ENCODE data around the gene ADK. TPM values are rescaled to one million over a fixed set of nuclear protein-coding genes. Genes with fewer than 3 reads are reported as not detected.
A peak's percentile ranks its signal among the peaks of the same experiment; 100 is the strongest.

Gene ADK
- total and polyA plus RNA-seq, 2 donors (not counting 1 experiment from before 2014, with no cell fraction given): 25.3 to 47.8 TPM

DNA sequence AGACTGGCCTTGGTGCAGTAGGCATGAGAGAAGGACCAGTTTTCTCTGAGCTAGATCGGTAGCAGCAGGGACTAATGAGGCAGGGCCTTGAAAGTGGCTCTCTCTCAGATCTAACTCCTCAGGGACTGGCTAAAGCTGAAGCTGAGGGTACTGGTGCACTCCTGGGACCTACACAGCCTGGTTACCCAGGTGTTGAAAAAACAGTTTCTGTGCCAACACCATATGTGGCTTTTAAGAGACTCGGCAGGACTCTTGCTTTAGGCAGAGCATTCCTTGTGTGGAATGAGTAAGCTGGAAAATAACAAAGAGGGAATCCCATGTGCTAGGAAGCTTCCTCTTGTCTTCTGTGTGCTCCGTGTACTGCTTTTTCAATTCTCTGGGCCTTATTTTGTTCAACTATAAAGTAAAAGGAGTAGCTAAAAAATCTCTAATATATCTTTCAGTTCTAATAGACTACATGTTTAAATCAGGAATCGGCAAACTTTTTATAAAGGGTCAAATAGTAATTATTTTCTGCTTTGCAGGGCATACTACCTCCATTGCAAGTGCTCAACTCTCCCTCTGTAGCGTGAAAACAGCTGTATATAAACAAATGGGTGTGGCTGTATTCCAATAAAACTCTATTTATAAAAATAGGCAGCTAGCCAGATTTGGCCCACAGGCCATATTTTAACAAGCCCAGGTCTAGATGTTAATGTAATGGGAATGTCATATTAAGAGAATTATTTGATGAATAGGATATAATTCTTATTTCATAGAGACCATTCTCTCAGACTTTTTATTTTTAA is 489.3 kb downstream of the ADK start:
- H3K36me3 ChIP-seq (ENCODE audit: control insufficient read depth, insufficient read depth, low read length): no peaks in the 10 kb centered on the region
- H2AFZ ChIP-seq (ENCODE audit: low read length): no peak overlapping the region
- no peak overlapping the region for H3K4me3 ChIP-seq (replicated peaks in 1 of 4; ENCODE audit: control extremely low read depth in 1 of 4, insufficient read depth in 1 of 4, low read depth in 3 of 4, low read length in 4 of 4)
- TF ChIP-seq EZH2 (IDR thresholded peaks at IDR 0.05; ENCODE audit: low read length, missing control alignments) (no peak), CTCF (conservative IDR thresholded peaks at IDR 0.05 in 1 of 2, IDR thresholded peaks at IDR 0.05 in 1 of 2; ENCODE audit: low read depth in 1 of 2, low read length in 2 of 2) (no peak)
- H3K4me1 ChIP-seq (ENCODE audit: control insufficient read depth, extremely low read depth, insufficient read depth, low read length): no peaks in the 10 kb centered on the region
- no peak overlapping the region for H3K9ac ChIP-seq (ENCODE audit: insufficient read depth, low read length)
- no peak overlapping the region for H3K27ac ChIP-seq (ENCODE audit: insufficient read depth, low read length)
- no peaks in the 10 kb centered on the region for H3K27me3 ChIP-seq (ENCODE audit: control insufficient read depth, insufficient read depth, low read length)
- no peaks in the 10 kb centered on the region for H3K79me2 ChIP-seq (ENCODE audit: control insufficient read depth, insufficient read depth, low read length)
- H3K9me3 ChIP-seq (ENCODE audit: control insufficient read depth, insufficient read depth, low read depth, low read length): no peaks in the 10 kb centered on the region
- no peak overlapping the region for H3K4me2 ChIP-seq (ENCODE audit: extremely low read depth, insufficient read depth, low read length)
- H4K20me1 ChIP-seq (ENCODE audit: control insufficient read depth, extremely low read depth, insufficient read depth, low read length): no peaks in the 10 kb centered on the region
- peak; percentile 27 to 34 for DNase-seq (ENCODE audit: low read depth in 2 of 2)

GRCh38 chr10:74641659-74642058 is 490.6 kb downstream of the ADK start:
- Histone ChIP-seq H3K4me1 (ENCODE audit: control insufficient read depth, extremely low read depth, insufficient read depth, low read length) (no peaks in the 10 kb centered on the region), H3K9me3 (ENCODE audit: control insufficient read depth, insufficient read depth, low read depth, low read length) (no peaks in the 10 kb centered on the region), H3K36me3 (ENCODE audit: control insufficient read depth, insufficient read depth, low read length) (no peaks in the 10 kb centered on the region), H3K27ac (ENCODE audit: insufficient read depth, low read length) (no peak overlapping the region), H3K9ac (ENCODE audit: insufficient read depth, low read length) (no peak overlapping the region), H2AFZ (ENCODE audit: low read length) (no peak overlapping the region), H3K4me3 (replicated peaks in 1 of 4; ENCODE audit: control extremely low read depth in 1 of 4, insufficient read depth in 1 of 4, low read depth in 3 of 4, low read length in 4 of 4) (no peak overlapping the region), H3K79me2 (ENCODE audit: control insufficient read depth, insufficient read depth, low read length) (no peaks in the 10 kb centered on the region), H3K4me2 (ENCODE audit: extremely low read depth, insufficient read depth, low read length) (no peak overlapping the region), H4K20me1 (ENCODE audit: control insufficient read depth, extremely low read depth, insufficient read depth, low read length) (no peaks in the 10 kb centered on the region), H3K27me3 (ENCODE audit: control insufficient read depth, insufficient read depth, low read length) (no peaks in the 10 kb centered on the region)
- TF ChIP-seq EZH2 (IDR thresholded peaks at IDR 0.05; ENCODE audit: low read length, missing control alignments) (no peak), CTCF (conservative IDR thresholded peaks at IDR 0.05 in 1 of 2, IDR thresholded peaks at IDR 0.05 in 1 of 2; ENCODE audit: low read depth in 1 of 2, low read length in 2 of 2) (no peak)
- no peak for DNase-seq (ENCODE audit: low read depth in 2 of 2)

- no peak for DNase-seq (ENCODE audit: low read depth in 2 of 2)
- no peak overlapping the region for H2AFZ ChIP-seq (ENCODE audit: low read length)
- no peaks in the 10 kb centered on the region for H3K27me3 ChIP-seq (ENCODE audit: control insufficient read depth, insufficient read depth, low read length)
- H3K27ac ChIP-seq (ENCODE audit: insufficient read depth, low read length): no peak overlapping the region
- no peaks in the 10 kb centered on the region for H4K20me1 ChIP-seq (ENCODE audit: control insufficient read depth, extremely low read depth, insufficient read depth, low read length)
- H3K79me2 ChIP-seq (ENCODE audit: control insufficient read depth, insufficient read depth, low read length): no peaks in the 10 kb centered on the region
- H3K9me3 ChIP-seq (ENCODE audit: control insufficient read depth, insufficient read depth, low read depth, low read length): no peaks in the 10 kb centered on the region
- H3K9ac ChIP-seq (ENCODE audit: insufficient read depth, low read length): no peak overlapping the region
- H3K4me1 ChIP-seq (ENCODE audit: control insufficient read depth, extremely low read depth, insufficient read depth, low read length): no peaks in the 10 kb centered on the region
- no peak overlapping the region for H3K4me2 ChIP-seq (ENCODE audit: extremely low read depth, insufficient read depth, low read length)
- H3K36me3 ChIP-seq (ENCODE audit: control insufficient read depth, insufficient read depth, low read length): no peaks in the 10 kb centered on the region
- H3K4me3 ChIP-seq (replicated peaks in 1 of 4; ENCODE audit: control extremely low read depth in 1 of 4, insufficient read depth in 1 of 4, low read depth in 3 of 4, low read length in 4 of 4): no peak overlapping the region
- no peak for TF ChIP-seq EZH2 (IDR thresholded peaks at IDR 0.05; ENCODE audit: low read length, missing control alignments)
- no peak for TF ChIP-seq CTCF (conservative IDR thresholded peaks at IDR 0.05 in 1 of 2, IDR thresholded peaks at IDR 0.05 in 1 of 2; ENCODE audit: low read depth in 1 of 2, low read length in 2 of 2)
Observed at GRCh38 chr10:74642901-74643595, 492.0 kb downstream of the ADK start.

All from fibroblast of lung (primary cell).